Lung (tissue), 12 donors: ENCODE data around the gene CAPN9. TPM values are rescaled to one million over a fixed set of nuclear protein-coding genes. Genes with fewer than 3 reads are reported as not detected.

Experiments used
- ATAC-seq: fragments of 200-7000 bp; cut with Tn5 transposase; one replicate; pipeline ENCODE4 v1.9.1; 2020; ENCODE audit warnings: moderate number of reproducible peaks; ENCODE audit not compliant: insufficient read depth, low FRiP score
- DNase-seq, 3 donors: peaks; one replicate each; pipeline ENCODE4 v3.0.0-alpha.2; 2013 to 2017
- H3K27ac ChIP-seq, 2 donors: one replicate each; pipeline ENCODE4 v1.5.1; 2013; ENCODE audit warnings: mild to moderate bottlenecking in 2 of 2, moderate library complexity in 2 of 2, control low read depth in 1 of 2, inconsistent platforms in 1 of 2, low read depth in 1 of 2, low read length in 1 of 2
- H3K27me3 ChIP-seq, 3 donors: one replicate each; pipeline ENCODE4 v1.5.1; 2013; ENCODE audit warnings: low read length in 2 of 3; ENCODE audit not compliant: control insufficient read depth in 3 of 3, insufficient read depth in 3 of 3
- H3K36me3 ChIP-seq, 4 donors: one replicate each; pipeline ENCODE4 v1.5.1; 2013; ENCODE audit warnings: low read length in 4 of 4, mild to moderate bottlenecking in 1 of 4, moderate library complexity in 1 of 4; ENCODE audit not compliant: control insufficient read depth in 4 of 4, insufficient read depth in 4 of 4
- H3K4me1 ChIP-seq, 5 donors: one replicate each; pipeline ENCODE4 v1.5.1; 2013; ENCODE audit warnings: low read length in 5 of 5, mild to moderate bottlenecking in 2 of 5, moderate library complexity in 1 of 5; ENCODE audit not compliant: control insufficient read depth in 5 of 5, insufficient read depth in 5 of 5
- H3K4me3 ChIP-seq: one replicate; pipeline ENCODE4 v1.5.1; 2013; ENCODE audit warnings: mild to moderate bottlenecking, control low read depth, moderate library complexity
- H3K9ac ChIP-seq, 2 donors: one replicate each; pipeline ENCODE4 v1.5.1; 2013; ENCODE audit warnings: low read length in 2 of 2, control low read depth in 1 of 2; ENCODE audit not compliant: insufficient read depth in 1 of 2
- H3K9me3 ChIP-seq, 4 donors: one replicate each; pipeline ENCODE4 v1.5.1; 2013; ENCODE audit warnings: low read length in 3 of 4, mild to moderate bottlenecking in 1 of 4, moderate library complexity in 1 of 4; ENCODE audit not compliant: control insufficient read depth in 4 of 4, insufficient read depth in 3 of 4
- WGBS, 2 donors: extraction: QIAGEN DNeasy Blood & Tissue Kit; methylation state at CpG; one replicate each; pipeline ENCODE4 v1.1.7; 2013; 5-methylcytosine and 5-hydroxymethylcytosine counted together
- polyA plus RNA-seq, 2 donors: library from polyadenylated mRNA; stranded (reverse); fragments of 200-250 nt; gene quantifications; one replicate each; pipeline ENCODE4 v1.2.1, GENCODE V29; 2013
- total RNA-seq, 2 donors: library from RNA; depleted of rRNA in 1 of 2; stranded (reverse); fragments of >200 nt in 1 of 2; gene quantifications; one replicate each; pipeline ENCODE4 v1.2.1, GENCODE V29; 2014 to 2021
- TF ChIP-seq, protein P1 (sequence below): IDR thresholded peaks from 2 replicates; pipeline ENCODE4 v1.5.1; 2012; ENCODE audit warnings: mild to moderate bottlenecking; ENCODE audit errors: control extremely low read depth, extremely low read depth
- donor health status: control.
- donor health status: control.
- donor health status: Bipolar disorder and iron deficiency.
- donor health status: healthy.
- donor health status: DM: yes; HTN: yes; CAD: no.

The CAPN9 gene
- total and polyA plus RNA-seq, 4 donors = 2.2 to 13.2 (median 7.6) TPM

DNA sequence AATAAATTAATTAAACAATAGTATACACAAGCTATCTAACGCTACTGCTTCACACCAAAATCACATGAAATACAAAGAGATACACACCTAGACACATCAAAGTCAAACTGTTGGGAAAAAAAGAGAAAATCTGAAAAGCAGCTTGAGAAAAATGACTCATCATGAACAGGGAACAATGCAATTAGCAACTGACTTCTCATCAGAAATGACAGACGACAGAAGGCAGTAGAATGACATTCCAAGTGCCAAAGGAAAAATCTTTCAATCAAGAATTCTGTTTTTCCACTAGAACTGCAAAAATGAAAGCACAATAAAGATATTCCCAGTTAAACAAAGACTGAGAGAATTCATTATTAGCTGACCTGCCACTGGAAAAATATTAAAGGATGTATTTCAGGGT is 57.2 kb downstream of the CAPN9 start:
- WGBS, 2 donors = 84 to 88% methylated on average over 2 of the region's 2 CpGs
- TF ChIP-seq, protein P1, sequence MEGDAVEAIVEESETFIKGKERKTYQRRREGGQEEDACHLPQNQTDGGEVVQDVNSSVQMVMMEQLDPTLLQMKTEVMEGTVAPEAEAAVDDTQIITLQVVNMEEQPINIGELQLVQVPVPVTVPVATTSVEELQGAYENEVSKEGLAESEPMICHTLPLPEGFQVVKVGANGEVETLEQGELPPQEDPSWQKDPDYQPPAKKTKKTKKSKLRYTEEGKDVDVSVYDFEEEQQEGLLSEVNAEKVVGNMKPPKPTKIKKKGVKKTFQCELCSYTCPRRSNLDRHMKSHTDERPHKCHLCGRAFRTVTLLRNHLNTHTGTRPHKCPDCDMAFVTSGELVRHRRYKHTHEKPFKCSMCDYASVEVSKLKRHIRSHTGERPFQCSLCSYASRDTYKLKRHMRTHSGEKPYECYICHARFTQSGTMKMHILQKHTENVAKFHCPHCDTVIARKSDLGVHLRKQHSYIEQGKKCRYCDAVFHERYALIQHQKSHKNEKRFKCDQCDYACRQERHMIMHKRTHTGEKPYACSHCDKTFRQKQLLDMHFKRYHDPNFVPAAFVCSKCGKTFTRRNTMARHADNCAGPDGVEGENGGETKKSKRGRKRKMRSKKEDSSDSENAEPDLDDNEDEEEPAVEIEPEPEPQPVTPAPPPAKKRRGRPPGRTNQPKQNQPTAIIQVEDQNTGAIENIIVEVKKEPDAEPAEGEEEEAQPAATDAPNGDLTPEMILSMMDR = no peak
- no peak for ATAC-seq

DNA sequence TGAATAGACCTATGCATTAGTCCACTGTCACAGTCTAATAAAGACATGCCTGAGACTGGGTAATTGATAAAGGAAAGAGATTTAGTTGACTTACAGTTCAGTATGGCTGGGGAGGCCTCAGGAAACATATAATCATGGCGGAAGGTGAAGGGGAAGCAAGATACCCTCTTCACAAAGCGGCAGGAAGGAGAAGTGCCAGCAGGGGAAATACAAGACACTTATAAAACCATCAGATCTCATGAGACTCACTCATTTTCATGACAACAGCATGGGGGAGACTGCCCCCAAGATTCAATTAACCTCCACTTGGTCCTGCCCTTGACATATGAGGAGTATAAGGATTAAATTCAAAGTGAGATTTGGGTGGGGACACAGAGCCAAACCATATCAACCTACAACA is 59.4 kb downstream of the CAPN9 start:
- TF ChIP-seq, protein P1 = no peak
- 69 to 87% methylated on average over 2 of the region's 2 CpGs for WGBS, 2 donors

More for the DNA sequence above, 57.2 kb downstream of the CAPN9 start:
- no peaks in the 10 kb centered on the region for H3K27me3 ChIP-seq
- H3K4me1 ChIP-seq = peaks cover 0 to 4% (median 0%) of the 10 kb centered on the region in 5 donors
- H3K27ac ChIP-seq = no peak overlapping the region
- H3K9ac ChIP-seq = no peak overlapping the region
- H3K4me3 ChIP-seq = no peak overlapping the region
- DNase-seq = no peak
- H3K36me3 ChIP-seq = no peaks in the 10 kb centered on the region
- H3K9me3 ChIP-seq = peaks cover 0 to 3% (median 0%) of the 10 kb centered on the region in 4 donors

DNA sequence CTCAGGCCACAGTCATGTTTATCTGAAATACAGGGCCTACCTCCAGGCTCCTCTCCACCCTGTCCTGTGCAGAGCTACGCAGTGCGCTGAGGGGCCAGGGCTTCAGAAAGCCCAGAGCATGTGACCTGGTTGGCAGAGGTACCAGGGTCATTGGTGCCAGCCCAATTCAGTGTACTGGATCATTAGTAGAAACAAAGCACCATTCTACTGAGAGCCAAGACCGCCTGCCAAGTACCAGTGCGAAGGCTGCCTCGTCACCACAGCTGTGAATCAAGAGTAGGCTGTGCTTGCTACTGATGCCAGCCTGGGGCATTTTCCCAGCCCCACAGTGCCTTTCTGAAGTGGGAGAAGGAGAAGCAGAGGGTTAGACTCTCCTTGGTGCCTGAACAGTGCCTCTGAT is 59.8 kb downstream of the CAPN9 start:
- DNase-seq (no peak), ATAC-seq (no peak)
- Histone ChIP-seq H3K36me3 (no peaks in the 10 kb centered on the region), H3K4me1 (peaks cover 0 to 4% (median 0%) of the 10 kb centered on the region in 5 donors), H3K9ac (no peak overlapping the region), H3K9me3 (peaks cover 0 to 3% (median 0%) of the 10 kb centered on the region in 4 donors), H3K4me3 (no peak overlapping the region), H3K27me3 (no peaks in the 10 kb centered on the region), H3K27ac (peak overlapping the region in 1 of 2 donors; percentile 62)
- 96 to 98% methylated on average over 5 of the region's 5 CpGs for WGBS, 2 donors
- TF ChIP-seq, protein P1 = no peak

More for the DNA sequence above, 59.4 kb downstream of the CAPN9 start:
- no peaks in the 10 kb centered on the region for H3K36me3 ChIP-seq
- ATAC-seq (no peak), DNase-seq (no peak)
- no peak overlapping the region for H3K9ac ChIP-seq
- H3K4me1 ChIP-seq = peaks cover 0 to 4% (median 0%) of the 10 kb centered on the region in 5 donors
- peak overlapping the region in 1 of 2 donors; percentile 62 for H3K27ac ChIP-seq
- H3K4me3 ChIP-seq = no peak overlapping the region
- no peaks in the 10 kb centered on the region for H3K27me3 ChIP-seq
- H3K9me3 ChIP-seq = peaks cover 0 to 3% (median 0%) of the 10 kb centered on the region in 4 donors
